GM10847 (cell line): ENCODE results near the gene TESK2.

Experiments
- POLR2A ChIP-seq: IDR thresholded peaks from 2 replicates; pipeline ENCODE4 v1.6.1; 2011; ENCODE audit not compliant: insufficient read length; ENCODE audit errors: extremely low read depth

The TESK2 gene

GRCh38 chr1:45479039-45479748 lies 11.8 kb downstream of the TESK2 start:
- TF ChIP-seq POLR2A = no peak

- no peak for TF ChIP-seq POLR2A
These were observed 12.7 kb downstream of the TESK2 start for GRCh38 chr1:45478121-45478814.

GRCh38 chr1:45477646-45478045 lies 13.3 kb downstream of the TESK2 start:
- TF ChIP-seq POLR2A = no peak

- TF ChIP-seq POLR2A = no peak
These were observed 17.7 kb downstream of the TESK2 start for GRCh38 chr1:45473302-45473701.

- TF ChIP-seq POLR2A = no peak
These were observed 20.6 kb downstream of the TESK2 start for GRCh38 chr1:45470306-45470798.

GRCh38 chr1:45465277-45465676 lies 25.7 kb downstream of the TESK2 start:
- no peak for TF ChIP-seq POLR2A

GRCh38 chr1:45458894-45459293 lies 32.1 kb downstream of the TESK2 start:
- TF ChIP-seq POLR2A = no peak

GRCh38 chr1:45456531-45456930 lies 34.4 kb downstream of the TESK2 start:
- no peak for TF ChIP-seq POLR2A

GRCh38 chr1:45455162-45455561 lies 35.8 kb downstream of the TESK2 start:
- TF ChIP-seq POLR2A = no peak

GRCh38 chr1:45454464-45454863 lies 36.5 kb downstream of the TESK2 start:
- TF ChIP-seq POLR2A = no peak

GRCh38 chr1:45452503-45452902 lies 38.5 kb downstream of the TESK2 start:
- no peak for TF ChIP-seq POLR2A

- no peak for TF ChIP-seq POLR2A
These were observed 42.6 kb downstream of the TESK2 start for GRCh38 chr1:45448357-45448756.

- no peak for TF ChIP-seq POLR2A
These were observed 43.9 kb downstream of the TESK2 start for GRCh38 chr1:45446950-45447672.

GRCh38 chr1:45446530-45446929 lies 44.4 kb downstream of the TESK2 start:
- no peak for TF ChIP-seq POLR2A

GRCh38 chr1:45444609-45445131 lies 46.3 kb downstream of the TESK2 start:
- no peak for TF ChIP-seq POLR2A
